ENCODE data around the gene NEK10. TPM values are rescaled to one million over a fixed set of nuclear protein-coding genes. Genes with fewer than 3 reads are reported as not detected.

NEK10 gene
- total RNA-seq, 1 experiment from 2014 or later, result 1.1 TPM

- Histone ChIP-seq H3K36me3 (no peaks in the 10 kb centered on the region), H3K4me3 (no peak overlapping the region), H3K27me3 (peaks cover 3% of the 10 kb centered on the region; the same call in 1 of the 2 replicates), H3K4me1 (no peaks in the 10 kb centered on the region), H3K9me3 (replicated peaks) (no peaks in the 10 kb centered on the region), H3K27ac (no peak overlapping the region)
- no peak for DNase-seq
Measured at GRCh38 chr3:27213450-27213849, 155.7 kb downstream of the NEK10 start.

- Histone ChIP-seq H3K36me3 (no peaks in the 10 kb centered on the region), H3K27me3 (no peaks in the 10 kb centered on the region; the same call in 1 of the 2 replicates), H3K27ac (no peak overlapping the region), H3K4me1 (no peaks in the 10 kb centered on the region), H3K9me3 (replicated peaks) (no peaks in the 10 kb centered on the region), H3K4me3 (no peak overlapping the region)
- no peak for DNase-seq
Measured at GRCh38 chr3:27209617-27210264, 159.4 kb downstream of the NEK10 start.

GRCh38 chr3:27208961-27209616 lies 160.1 kb downstream of the NEK10 start:
- no peaks in the 10 kb centered on the region for H3K9me3 ChIP-seq (replicated peaks)
- H3K4me3 ChIP-seq, result no peak overlapping the region
- no peak for DNase-seq
- H3K27ac ChIP-seq, result no peak overlapping the region
- no peaks in the 10 kb centered on the region for H3K4me1 ChIP-seq
- no peaks in the 10 kb centered on the region for H3K36me3 ChIP-seq
- H3K27me3 ChIP-seq, result no peaks in the 10 kb centered on the region

GRCh38 chr3:27202959-27203358 lies 166.2 kb downstream of the NEK10 start:
- H3K36me3 ChIP-seq, result no peaks in the 10 kb centered on the region
- H3K4me3 ChIP-seq, result no peak overlapping the region
- H3K27me3 ChIP-seq, result no peaks in the 10 kb centered on the region
- no peaks in the 10 kb centered on the region for H3K4me1 ChIP-seq
- DNase-seq, result no peak
- H3K9me3 ChIP-seq (replicated peaks), result no peaks in the 10 kb centered on the region
- no peak overlapping the region for H3K27ac ChIP-seq

- H3K4me1 ChIP-seq, result no peaks in the 10 kb centered on the region
- H3K36me3 ChIP-seq, result no peaks in the 10 kb centered on the region
- no peak overlapping the region for H3K4me3 ChIP-seq
- no peak for DNase-seq
- no peaks in the 10 kb centered on the region for H3K27me3 ChIP-seq
- H3K27ac ChIP-seq, result no peak overlapping the region
- H3K9me3 ChIP-seq (replicated peaks), result no peaks in the 10 kb centered on the region
Measured at GRCh38 chr3:27201492-27201891, 167.7 kb downstream of the NEK10 start.

- Histone ChIP-seq H3K4me3 (no peak overlapping the region), H3K27me3 (no peaks in the 10 kb centered on the region), H3K27ac (no peak overlapping the region), H3K4me1 (no peaks in the 10 kb centered on the region), H3K36me3 (no peaks in the 10 kb centered on the region), H3K9me3 (replicated peaks) (no peaks in the 10 kb centered on the region)
- no peak for DNase-seq
Measured at GRCh38 chr3:27200721-27201489, 168.3 kb downstream of the NEK10 start.

- Histone ChIP-seq H3K27me3 (no peaks in the 10 kb centered on the region), H3K36me3 (no peaks in the 10 kb centered on the region), H3K4me1 (peaks cover 12% of the 10 kb centered on the region), H3K9me3 (replicated peaks) (no peaks in the 10 kb centered on the region), H3K4me3 (no peak overlapping the region), H3K27ac (no peak overlapping the region)
- DNase-seq, result peak in 1 of 2 experiments; percentile 18
Measured at GRCh38 chr3:27194861-27195483, 174.2 kb downstream of the NEK10 start.

- Histone ChIP-seq H3K4me3 (no peak overlapping the region), H3K27ac (no peak overlapping the region), H3K36me3 (no peaks in the 10 kb centered on the region), H3K4me1 (peaks cover 12% of the 10 kb centered on the region), H3K9me3 (replicated peaks) (no peaks in the 10 kb centered on the region), H3K27me3 (no peaks in the 10 kb centered on the region)
- no peak for DNase-seq
Measured at GRCh38 chr3:27193056-27193455, 176.1 kb downstream of the NEK10 start.

GRCh38 chr3:27186013-27186412 lies 183.2 kb downstream of the NEK10 start:
- Histone ChIP-seq H3K9me3 (replicated peaks) (no peaks in the 10 kb centered on the region), H3K4me1 (no peaks in the 10 kb centered on the region), H3K36me3 (no peaks in the 10 kb centered on the region), H3K4me3 (no peak overlapping the region), H3K27ac (no peak overlapping the region), H3K27me3 (no peaks in the 10 kb centered on the region)
- no peak for DNase-seq

GRCh38 chr3:27185231-27185989 lies 183.8 kb downstream of the NEK10 start:
- H3K9me3 ChIP-seq (replicated peaks), result no peaks in the 10 kb centered on the region
- no peak overlapping the region for H3K4me3 ChIP-seq
- H3K4me1 ChIP-seq, result no peaks in the 10 kb centered on the region
- no peaks in the 10 kb centered on the region for H3K36me3 ChIP-seq
- DNase-seq, result no peak
- no peaks in the 10 kb centered on the region for H3K27me3 ChIP-seq
- H3K27ac ChIP-seq, result no peak overlapping the region

GRCh38 chr3:27184261-27184660 lies 184.9 kb downstream of the NEK10 start:
- no peak for DNase-seq
- Histone ChIP-seq H3K4me3 (no peak overlapping the region), H3K9me3 (replicated peaks) (no peaks in the 10 kb centered on the region), H3K36me3 (no peaks in the 10 kb centered on the region), H3K27me3 (no peaks in the 10 kb centered on the region), H3K27ac (no peak overlapping the region), H3K4me1 (no peaks in the 10 kb centered on the region)

- no peak overlapping the region for H3K4me3 ChIP-seq
- H3K36me3 ChIP-seq, result no peaks in the 10 kb centered on the region
- no peak for DNase-seq
- H3K27me3 ChIP-seq, result no peaks in the 10 kb centered on the region; the same call in 1 of the 2 replicates
- no peak overlapping the region for H3K27ac ChIP-seq
- H3K4me1 ChIP-seq, result no peaks in the 10 kb centered on the region
- no peaks in the 10 kb centered on the region for H3K9me3 ChIP-seq (replicated peaks)
Measured at GRCh38 chr3:27176256-27176655, 192.9 kb downstream of the NEK10 start.

- no peak for DNase-seq
- no peak overlapping the region for H3K4me3 ChIP-seq
- H3K4me1 ChIP-seq, result no peaks in the 10 kb centered on the region
- H3K27ac ChIP-seq, result no peak overlapping the region
- no peaks in the 10 kb centered on the region for H3K9me3 ChIP-seq (replicated peaks)
- H3K27me3 ChIP-seq, result no peaks in the 10 kb centered on the region; the same call in 1 of the 2 replicates
- H3K36me3 ChIP-seq, result no peaks in the 10 kb centered on the region
Measured at GRCh38 chr3:27174530-27174929, 194.7 kb downstream of the NEK10 start.

GRCh38 chr3:27171113-27171512 lies 198.1 kb downstream of the NEK10 start:
- DNase-seq, result no peak
- Histone ChIP-seq H3K9me3 (replicated peaks) (no peaks in the 10 kb centered on the region), H3K27me3 (no peaks in the 10 kb centered on the region), H3K27ac (no peak overlapping the region), H3K4me1 (no peaks in the 10 kb centered on the region), H3K4me3 (no peak overlapping the region), H3K36me3 (no peaks in the 10 kb centered on the region)

All from SJCRH30 (cell line).